Naive thymus-derived CD8-positive, alpha-beta T cell (primary cell): Measurements from ENCODE around the gene AZU1. TPM values are rescaled to one million over a fixed set of nuclear protein-coding genes. Genes with fewer than 3 reads are reported as not detected.
A peak's percentile ranks its signal among the peaks of the same experiment; 100 is the strongest.
"Not testable (repeated sequence)": the region's sequence is repeated elsewhere in the genome, so short reads cannot be mapped to it uniquely, and the experiment has no call there.

Source experiments
- ATAC-seq, 2 donors: fragments of 150-1000 bp; cut with Tn5 transposase in 1 of 2; sonication (Bioruptor Pico), chemical (Tn5 transposase) in 1 of 2; 1 replicate in 1 of 2; 2 replicates in 1 of 2; pipeline ENCODE4 v1.10.0; 2021; ENCODE audit warnings: mild to moderate bottlenecking in 2 of 2, moderate library complexity in 2 of 2
- POLR2A ChIA-PET: fragments of 350-600 bp; sonication (Branson Sonifier 250); formaldehyde crosslinking; loops from one replicate; lab custom pipeline; 2021; ENCODE audit warnings: antibody characterized with exemption; lab: Charles Lee
- DNase-seq, 10 donors: peaks; one replicate each; pipeline versions ENCODE4 v3.0.0 to v3.0.0-alpha.2; 2020 to 2022
- H3K27ac Mint-ChIP-seq, 10 donors: one replicate each; pipeline ENCODE4 v1.8.0; 2020 to 2022; ENCODE audit warnings: mild to moderate bottlenecking in 10 of 10, mixed read lengths in 10 of 10, moderate library complexity in 4 of 10, inconsistent platforms in 1 of 10
- H3K27me3 Mint-ChIP-seq, 5 donors: one replicate each; pipeline ENCODE4 v1.8.0; 2021 to 2022; ENCODE audit warnings: mixed read lengths in 5 of 5
- H3K36me3 Mint-ChIP-seq, 3 donors: one replicate each; pipeline ENCODE4 v1.8.0; 2020 to 2022; ENCODE audit warnings: mixed read lengths in 3 of 3, mild to moderate bottlenecking in 2 of 3, inconsistent platforms in 1 of 3
- H3K4me1 Mint-ChIP-seq, 4 donors: one replicate each; pipeline ENCODE4 v1.8.0; 2021 to 2022; ENCODE audit warnings: mixed read lengths in 4 of 4
- H3K4me3 Mint-ChIP-seq, 10 donors: one replicate each; pipeline ENCODE4 v1.8.0; 2020 to 2022; ENCODE audit warnings: mild to moderate bottlenecking in 10 of 10, mixed read lengths in 10 of 10, moderate library complexity in 6 of 10, inconsistent platforms in 1 of 10
- H3K9me3 Mint-ChIP-seq, 9 donors: one replicate each; pipeline ENCODE4 v1.8.0; 2020 to 2022; ENCODE audit warnings: mixed read lengths in 9 of 9, mild to moderate bottlenecking in 3 of 9, inconsistent platforms in 1 of 9, moderate library complexity in 1 of 9
- polyA plus RNA-seq, 3 donors: library from polyadenylated mRNA; unstranded; fragments of 300-500 nt; fragmentation: Illumina TruSeq; gene quantifications; one replicate each; pipeline ENCODE4 v1.2.3, GENCODE V29; 2021
- total RNA-seq, 8 experiments: library from RNA in 2 of 8; stranded (reverse) in 2 of 8; gene quantifications; one replicate each; pipeline ENCODE4 v1.2.3 and lab custom pipeline; 2021 to 2026

Gene AZU1
- total and polyA plus RNA-seq, 5 experiments from 2014 or later, result 0.21 to 0.36 TPM; not detected in 3

GRCh38 chr19:825897-826644 lies 1.6 kb upstream of the AZU1 start:
- peaks cover 3 to 24% (median 8%) of the 10 kb centered on the region in 5 donors for H3K27me3 Mint-ChIP-seq
- ATAC-seq (no peak), DNase-seq (no peak)
- no peaks in the 10 kb centered on the region for H3K9me3 Mint-ChIP-seq
- H3K4me1 Mint-ChIP-seq, result peaks cover 0 to 5% (median under 1%) of the 10 kb centered on the region in 4 donors
- H3K4me3 Mint-ChIP-seq, result no peak overlapping the region
- POLR2A ChIA-PET, result interaction anchor here (0.6 kb wide), 2 partner anchors 52 to 171 kb away, joined by 5 to 7 read pairs; no protein-coding TSS in a partner anchor
- H3K36me3 Mint-ChIP-seq, result no peaks in the 10 kb centered on the region
- H3K27ac Mint-ChIP-seq, result no peak overlapping the region

GRCh38 chr19:827314-827709 lies 325 bp upstream of the AZU1 start:
- ATAC-seq (no peak), DNase-seq (no peak)
- Mint-ChIP-seq H3K9me3 (no peaks in the 10 kb centered on the region), H3K27ac (no peak overlapping the region), H3K27me3 (peaks cover 3 to 27% (median 8%) of the 10 kb centered on the region in 5 donors), H3K36me3 (no peaks in the 10 kb centered on the region), H3K4me1 (peaks cover 0 to 5% (median under 1%) of the 10 kb centered on the region in 4 donors), H3K4me3 (no peak overlapping the region)
- POLR2A ChIA-PET, result no interaction called here

- Mint-ChIP-seq H3K4me1 (no peaks in the 10 kb centered on the region), H3K27me3 (peaks cover 0 to 12% (median under 1%) of the 10 kb centered on the region in 5 donors), H3K9me3 (no peaks in the 10 kb centered on the region), H3K4me3 (no peak overlapping the region), H3K36me3 (no peaks in the 10 kb centered on the region), H3K27ac (no peak overlapping the region)
- no peak for ATAC-seq
- no peak for DNase-seq
- POLR2A ChIA-PET, result no interaction called here
Observed at GRCh38 chr19:829129-829758, 1.6 kb downstream of the AZU1 start.

GRCh38 chr19:831407-832369 lies 4.1 kb downstream of the AZU1 start:
- H3K4me1 Mint-ChIP-seq, result peaks cover 0 to 3% (median 0%) of the 10 kb centered on the region in 4 donors
- POLR2A ChIA-PET, result interaction anchor here (0.5 kb wide), 1 partner anchor 22 kb away, joined by 3 read pairs; no protein-coding TSS in a partner anchor
- DNase-seq, result no peak
- H3K27ac Mint-ChIP-seq, result no peak overlapping the region
- peaks cover 3 to 19% (median 7%) of the 10 kb centered on the region in 5 donors for H3K27me3 Mint-ChIP-seq
- H3K36me3 Mint-ChIP-seq, result peaks cover 0 to 2% (median 0%) of the 10 kb centered on the region in 3 donors
- no peaks in the 10 kb centered on the region for H3K9me3 Mint-ChIP-seq
- no peak for ATAC-seq
- H3K4me3 Mint-ChIP-seq, result no peak overlapping the region

GRCh38 chr19:834216-834615 lies 6.6 kb downstream of the AZU1 start:
- Mint-ChIP-seq H3K4me3 (no peak overlapping the region), H3K9me3 (no peaks in the 10 kb centered on the region), H3K4me1 (peaks cover 0 to 3% (median 0%) of the 10 kb centered on the region in 4 donors), H3K36me3 (peaks cover 0 to 2% (median 0%) of the 10 kb centered on the region in 3 donors), H3K27me3 (peaks cover 3 to 28% (median 12%) of the 10 kb centered on the region in 5 donors), H3K27ac (no peak overlapping the region)
- ATAC-seq (no peak), DNase-seq (no peak)
- POLR2A ChIA-PET, result interaction anchor here (0.7 kb wide), 1 partner anchor 16 kb away, joined by 7 read pairs; no protein-coding TSS in a partner anchor

GRCh38 chr19:835210-835810 lies 7.7 kb downstream of the AZU1 start:
- no peak overlapping the region for H3K27ac Mint-ChIP-seq
- no peaks in the 10 kb centered on the region for H3K9me3 Mint-ChIP-seq
- DNase-seq (no peak), ATAC-seq (no peak)
- peaks cover 0 to 3% (median 0%) of the 10 kb centered on the region in 4 donors for H3K4me1 Mint-ChIP-seq
- peaks cover 0 to 2% (median 0%) of the 10 kb centered on the region in 3 donors for H3K36me3 Mint-ChIP-seq
- POLR2A ChIA-PET, result interaction anchor here (0.7 kb wide), 1 partner anchor 17 kb away, joined by 7 read pairs; no protein-coding TSS in a partner anchor
- peaks cover 3 to 28% (median 12%) of the 10 kb centered on the region in 5 donors for H3K27me3 Mint-ChIP-seq
- H3K4me3 Mint-ChIP-seq, result no peak overlapping the region

- Mint-ChIP-seq H3K27ac (peak within 1 kb of the TSS in 1 of 10 donors; percentile 8), H3K4me1 (peaks cover 3 to 13% (median 8%) of the 10 kb centered on the region in 4 donors), H3K36me3 (peaks cover 0 to 7% (median 0%) of the 10 kb centered on the region in 3 donors), H3K9me3 (peaks cover 0 to 3% (median 0%) of the 10 kb centered on the region in 9 donors), H3K27me3 (peaks cover 12 to 49% (median 28%) of the 10 kb centered on the region in 5 donors), H3K4me3 (no peak within 1 kb of the TSS)
- no peak for DNase-seq
- ATAC-seq, result no peak
- POLR2A ChIA-PET, result interaction anchor here (0.5 to 0.6 kb wide), 2 partner anchors 70 to 252 kb away, joined by 3 to 6 read pairs; no protein-coding TSS in a partner anchor
Observed at GRCh38 chr19:840519-841206, 13.0 kb downstream of the AZU1 start, which contains the start of gene PRTN3. TSS of gene PRTN3 (plus strand) at chr19:840999. CDS start at chr19:841009, 10 bp downstream.

- H3K9me3 Mint-ChIP-seq, H3K36me3 Mint-ChIP-seq, POLR2A ChIA-PET, H3K27ac Mint-ChIP-seq, DNase-seq, ATAC-seq: not testable (repeated sequence)
- Mint-ChIP-seq H3K4me3 (peak overlapping the region in 1 of 10 donors; percentile 36), H3K27me3 (peaks cover 15 to 50% (median 33%) of the 10 kb centered on the region in 5 donors), H3K4me1 (peaks cover 3 to 13% (median 6%) of the 10 kb centered on the region in 4 donors)
Observed at GRCh38 chr19:842802-843179, 15.2 kb downstream of the AZU1 start.

- Mint-ChIP-seq H3K4me1 (peaks cover 3 to 13% (median 6%) of the 10 kb centered on the region in 4 donors), H3K4me3 (peak overlapping the region in 2 of 10 donors; percentile 9 to 36), H3K36me3 (peaks cover 0 to 7% (median 0%) of the 10 kb centered on the region in 3 donors), H3K27me3 (peaks cover 15 to 55% (median 38%) of the 10 kb centered on the region in 5 donors), H3K9me3 (peaks cover 0 to 3% (median 0%) of the 10 kb centered on the region in 9 donors), H3K27ac (no peak overlapping the region)
- ATAC-seq, result peak; percentile 44 to 54
- POLR2A ChIA-PET, result no interaction called here
- no peak for DNase-seq
Observed at GRCh38 chr19:843180-843835, 15.7 kb downstream of the AZU1 start.

- POLR2A ChIA-PET, result no interaction called here
- Mint-ChIP-seq H3K36me3 (peaks cover 0 to 7% (median 0%) of the 10 kb centered on the region in 3 donors), H3K4me3 (peak overlapping the region in 3 of 10 donors; percentile 71 to 79 (median 74)), H3K9me3 (peaks cover 0 to 3% (median 0%) of the 10 kb centered on the region in 9 donors), H3K27me3 (peaks cover 15 to 60% (median 43%) of the 10 kb centered on the region in 5 donors), H3K27ac (no peak overlapping the region), H3K4me1 (peaks cover 3 to 13% (median 6%) of the 10 kb centered on the region in 4 donors)
- no peak for ATAC-seq
- DNase-seq, result no peak
Observed at GRCh38 chr19:843836-844545, 16.4 kb downstream of the AZU1 start.
